HepG2 (cell line): ENCODE results near the gene AHCTF1. TPM values are rescaled to one million over a fixed set of nuclear protein-coding genes. Genes with fewer than 3 reads are reported as not detected.

Experiments used
- CHD2 ChIP-seq: IDR thresholded peaks from 2 replicates; pipeline ENCODE4 v1.6.1; 2011; ENCODE audit warnings: low read depth, low read length, improper control_type of control experiment
- ELF1 ChIP-seq: sonication (generic); formaldehyde crosslinking; IDR thresholded peaks from 2 replicates; pipeline ENCODE4 v1.4.0; 2020; ENCODE audit warnings: missing genetic modification reagents
- GABPB1 ChIP-seq: IDR thresholded peaks from 2 replicates; pipeline ENCODE4 v1.6.1; 2016; ENCODE audit warnings: mild to moderate bottlenecking, missing genetic modification reagents, moderate library complexity, missing compliant biosample characterization
- HDAC1 ChIP-seq: sonication (generic); formaldehyde crosslinking; IDR thresholded peaks from 2 replicates; pipeline ENCODE4 v1.5.1; 2020; ENCODE audit warnings: mild to moderate bottlenecking, missing genetic modification reagents
- HNF4G ChIP-seq, 2 experiments: sonication (generic) in 1 of 2; formaldehyde crosslinking in 1 of 2; IDR thresholded peaks; 2 replicates each; pipeline versions ENCODE4 v1.4.0 to v1.6.1; 2011 to 2020; ENCODE audit warnings: borderline replicate concordance in 2 of 2, low read depth in 2 of 2, mild to moderate bottlenecking in 2 of 2, low read length in 1 of 2, missing genetic modification reagents in 1 of 2, moderate library complexity in 1 of 2
- KDM5A ChIP-seq: fragments of 200-600 bp; sonication (generic); IDR thresholded peaks from 2 replicates; pipeline ENCODE4 v1.7.0; 2018; ENCODE audit warnings: antibody characterized with exemption, mild to moderate bottlenecking, low read length, borderline replicate concordance
- KLF12 ChIP-seq: sonication (generic); formaldehyde crosslinking; IDR thresholded peaks from 2 replicates; pipeline ENCODE4 v1.4.0; 2020; ENCODE audit warnings: missing genetic modification reagents, borderline replicate concordance
- MLX ChIP-seq: IDR thresholded peaks from 2 replicates; pipeline ENCODE4 v1.6.1; 2016
- MTF2 ChIP-seq: sonication (generic); formaldehyde crosslinking; IDR thresholded peaks from 2 replicates; pipeline ENCODE4 v1.5.0; 2020; ENCODE audit warnings: missing genetic modification reagents, borderline replicate concordance
- SOX13 ChIP-seq, 3 experiments: fragments of 450-650 bp in 1 of 3; sonication (generic) in 1 of 3; formaldehyde crosslinking in 1 of 3; IDR thresholded peaks in 2 of 3; conservative IDR thresholded peaks in 1 of 3; 2 replicates each; pipeline versions ENCODE4 v1.5.0 to v1.6.1; 2016 to 2020; ENCODE audit warnings: antibody characterized with exemption in 1 of 3, mild to moderate bottlenecking in 1 of 3, missing compliant biosample characterization in 1 of 3, missing genetic modification reagents in 1 of 3, moderate library complexity in 1 of 3
- TBP ChIP-seq: sonication (generic); formaldehyde crosslinking; IDR thresholded peaks from 2 replicates; pipeline ENCODE4 v1.5.0; 2020; ENCODE audit warnings: missing genetic modification reagents
- TFE3 ChIP-seq: IDR thresholded peaks from 2 replicates; pipeline ENCODE4 v1.6.1; 2016
- U2AF1 ChIP-seq: fragments of 200-400 bp; formaldehyde crosslinking; optimal IDR thresholded peaks from 2 replicates; pipeline ENCODE3; 2017; ENCODE audit warnings: mild to moderate bottlenecking, low read depth, low read length
- ZBTB14 ChIP-seq: sonication (generic); formaldehyde crosslinking; IDR thresholded peaks from 2 replicates; pipeline ENCODE4 v1.4.0; 2020; ENCODE audit warnings: missing genetic modification reagents
- ZGPAT ChIP-seq: IDR thresholded peaks from 2 replicates; pipeline ENCODE4 v1.6.1; 2016; ENCODE audit warnings: mild to moderate bottlenecking
- ZKSCAN5 ChIP-seq: sonication (generic); formaldehyde crosslinking; IDR thresholded peaks from 2 replicates; pipeline ENCODE4 v1.5.1; 2020; ENCODE audit warnings: mild to moderate bottlenecking, missing genetic modification reagents
- ZMYM4 ChIP-seq: sonication (generic); formaldehyde crosslinking; IDR thresholded peaks from 2 replicates; pipeline ENCODE4 v1.8.1; 2023; ENCODE audit warnings: mild to moderate bottlenecking, missing genetic modification reagents
- ZNF12 ChIP-seq: sonication (generic); formaldehyde crosslinking; IDR thresholded peaks from 2 replicates; pipeline ENCODE4 v1.5.0; 2020; ENCODE audit warnings: missing genetic modification reagents
- ZNF3 ChIP-seq: IDR thresholded peaks from 2 replicates; pipeline ENCODE4 v1.7.0; 2017; ENCODE audit warnings: inconsistent platforms
- ZNF362 ChIP-seq: sonication (generic); formaldehyde crosslinking; IDR thresholded peaks from 2 replicates; pipeline ENCODE4 v1.4.0; 2020; ENCODE audit warnings: missing genetic modification reagents, mild to moderate bottlenecking, borderline replicate concordance
- ZNF607 ChIP-seq: sonication (generic); formaldehyde crosslinking; IDR thresholded peaks from 2 replicates; pipeline ENCODE4 v1.5.1; 2020; ENCODE audit warnings: missing genetic modification reagents, mild to moderate bottlenecking, borderline replicate concordance
- ZNF629 ChIP-seq: sonication (generic); formaldehyde crosslinking; conservative IDR thresholded peaks from 2 replicates; pipeline ENCODE4 v1.5.0; 2020; ENCODE audit warnings: missing genetic modification reagents
- ZNF766 ChIP-seq: sonication (generic); formaldehyde crosslinking; IDR thresholded peaks from 2 replicates; pipeline ENCODE4 v1.5.0; 2020; ENCODE audit warnings: missing genetic modification reagents, borderline replicate concordance
- polyA plus RNA-seq, 8 experiments: library from polyadenylated mRNA; depleted of rRNA in 3 of 8; stranded (reverse) in 7 of 8; unstranded in 1 of 8; fragments of >200 nt; fragmentation: Illumina TruSeq in 4 of 8; extraction: Trizol in 4 of 8; gene quantifications; 2 replicates each; pipeline versions ENCODE4 v1.2.1 to v1.2.3, GENCODE V29; 2011 to 2016; ENCODE audit warnings: low read depth in 4 of 8, missing spikeins in 1 of 8, mixed read lengths in 1 of 8; ENCODE audit not compliant: insufficient read depth in 1 of 8
- total RNA-seq, 5 experiments: library from RNA; depleted of rRNA; stranded (reverse); fragments of >200 nt; fragmentation: Illumina TruSeq; extraction: Trizol; gene quantifications; 2 replicates each; pipeline ENCODE4 v1.2.3, GENCODE V29; 2016; ENCODE audit warnings: low read depth in 1 of 5

Gene AHCTF1
- total and polyA plus RNA-seq, 2 of the 13 experiments (the other 11 are each of a cell fraction or from before 2014, with no cell fraction given): 16.6 to 45.9 TPM

- TF ChIP-seq TBP: no peak; the same call in 1 of the 2 replicates
- no peak for TF ChIP-seq ZNF629 (CRISPR knock-in tag)
- TF ChIP-seq ELF1 (CRISPR knock-in tag): peak; percentile 89
- no peak for TF ChIP-seq HNF4G (IDR thresholded peaks at IDR 0.05; ENCODE audit: borderline replicate concordance, low read depth, low read length)
- no peak for TF ChIP-seq HNF4G (CRISPR knock-in tag; IDR thresholded peaks at IDR 0.05; ENCODE audit: borderline replicate concordance, low read depth)
- peak; percentile 83 for TF ChIP-seq U2AF1
- 0 out of 2 replicates have a peak, but pooled peaks have one; percentile 48 for TF ChIP-seq MTF2 (CRISPR knock-in tag)
- peak; percentile 62; the same call in 1 of the 2 replicates for TF ChIP-seq TFE3 (CRISPR knock-in tag)
- TF ChIP-seq ZKSCAN5 (CRISPR knock-in tag): peak; percentile 57; the same call in 1 of the 2 replicates
- TF ChIP-seq ZBTB14 (CRISPR knock-in tag): 0 out of 2 replicates have a peak, but pooled peaks have one; percentile 8
- TF ChIP-seq GABPB1 (CRISPR knock-in tag): peak; percentile 89
- no peak for TF ChIP-seq ZNF3 (CRISPR knock-in tag)
- TF ChIP-seq CHD2: peak; percentile 97
- TF ChIP-seq KLF12: no peak
- no peak; the same call in 1 of the 2 replicates for TF ChIP-seq ZNF766
- TF ChIP-seq KDM5A: peak; percentile 37; the same call in 1 of the 2 replicates
- no peak for TF ChIP-seq SOX13 (IDR thresholded peaks at IDR 0.05)
- peak in 1 of 2 experiments; percentile 48; a peak in 2 of 4 replicates for TF ChIP-seq SOX13 (CRISPR knock-in tag; conservative IDR thresholded peaks at IDR 0.05 in 1 of 2, IDR thresholded peaks at IDR 0.05 in 1 of 2)
- TF ChIP-seq ZNF362 (CRISPR knock-in tag): peak; percentile 69; the same call in 1 of the 2 replicates
- peak; percentile 91 for TF ChIP-seq ZMYM4 (CRISPR knock-in tag)
- peak; percentile 81 for TF ChIP-seq ZGPAT (CRISPR knock-in tag)
- TF ChIP-seq ZNF607 (CRISPR knock-in tag): peak; percentile 86
- TF ChIP-seq MLX (CRISPR knock-in tag): no peak
- no peak; the same call in 1 of the 2 replicates for TF ChIP-seq ZNF12
- peak; percentile 92 for TF ChIP-seq HDAC1
Observed at GRCh38 chr1:246931549-246932365, at the start of gene AHCTF1 (continued).
